Astrocyte (in vitro differentiated cells and primary cell): Measurements from ENCODE around the gene VMA21.

ENCODE experiments used
- EZH2 ChIP-seq: IDR thresholded peaks from 2 replicates; pipeline ENCODE4 v1.6.1; 2012; ENCODE audit warnings: mild to moderate bottlenecking, low read length, inconsistent platforms; ENCODE audit not compliant: insufficient read depth
- TF ChIP-seq, protein P1 (sequence below): IDR thresholded peaks from 2 replicates; pipeline ENCODE4 v1.5.1; 2011; ENCODE audit warnings: low read depth, mild to moderate bottlenecking, inconsistent platforms, low read length, moderate library complexity; ENCODE audit not compliant: insufficient read depth

DNA sequence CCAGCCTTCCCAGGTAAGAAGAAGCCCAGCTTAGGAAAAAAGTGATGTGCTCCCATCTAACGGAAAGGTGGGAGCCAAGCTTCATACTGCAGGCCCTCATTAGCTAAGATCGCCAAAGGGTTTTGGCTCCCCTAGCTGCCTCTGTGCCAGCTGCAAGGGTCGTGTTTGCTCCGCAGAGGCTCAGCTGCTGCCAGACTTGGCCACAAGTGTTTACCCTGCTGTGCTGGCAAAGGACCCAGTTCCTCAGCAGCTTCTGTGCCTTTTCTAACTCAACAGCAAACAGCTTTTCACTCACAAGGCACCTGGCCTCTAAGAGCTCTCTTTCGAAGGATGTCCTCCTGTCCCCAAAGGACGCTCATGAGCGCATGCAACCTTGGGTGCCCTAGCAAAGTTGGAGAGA, 12.2 kb upstream of the VMA21 start:
- TF ChIP-seq, protein P1, sequence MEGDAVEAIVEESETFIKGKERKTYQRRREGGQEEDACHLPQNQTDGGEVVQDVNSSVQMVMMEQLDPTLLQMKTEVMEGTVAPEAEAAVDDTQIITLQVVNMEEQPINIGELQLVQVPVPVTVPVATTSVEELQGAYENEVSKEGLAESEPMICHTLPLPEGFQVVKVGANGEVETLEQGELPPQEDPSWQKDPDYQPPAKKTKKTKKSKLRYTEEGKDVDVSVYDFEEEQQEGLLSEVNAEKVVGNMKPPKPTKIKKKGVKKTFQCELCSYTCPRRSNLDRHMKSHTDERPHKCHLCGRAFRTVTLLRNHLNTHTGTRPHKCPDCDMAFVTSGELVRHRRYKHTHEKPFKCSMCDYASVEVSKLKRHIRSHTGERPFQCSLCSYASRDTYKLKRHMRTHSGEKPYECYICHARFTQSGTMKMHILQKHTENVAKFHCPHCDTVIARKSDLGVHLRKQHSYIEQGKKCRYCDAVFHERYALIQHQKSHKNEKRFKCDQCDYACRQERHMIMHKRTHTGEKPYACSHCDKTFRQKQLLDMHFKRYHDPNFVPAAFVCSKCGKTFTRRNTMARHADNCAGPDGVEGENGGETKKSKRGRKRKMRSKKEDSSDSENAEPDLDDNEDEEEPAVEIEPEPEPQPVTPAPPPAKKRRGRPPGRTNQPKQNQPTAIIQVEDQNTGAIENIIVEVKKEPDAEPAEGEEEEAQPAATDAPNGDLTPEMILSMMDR = no peak
- TF ChIP-seq EZH2 = no peak
